Cardiac ventricle fibroblast (primary cell): ENCODE results near the gene HOTAIR. TPM values are rescaled to one million over a fixed set of nuclear protein-coding genes. Genes with fewer than 3 reads are reported as not detected.

ENCODE experiments used
- total RNA-seq: library from RNA; depleted of rRNA; stranded (reverse); fragments of >200 nt; gene quantifications from 2 replicates; pipeline ENCODE4 v1.2.3, GENCODE V29; 2015

The HOTAIR gene
- not detected in 2 replicates for total RNA-seq

GRCh38 chr12:53974084-53975063, at the start of gene HOTAIR:
HOTAIR (minus strand) TSS chr12:53974954.

GRCh38 chr12:54000116-54001114, 25.7 kb upstream of the HOTAIR start, which contains the start of gene HOXC9:
HOXC9 (plus strand) TSS chr12:54000161; CDS start chr12:54000189, 28 bp downstream.

GRCh38 chr12:53984901-53985691, 10.3 kb upstream of the HOTAIR start, which contains the start of gene HOXC10:
HOXC10 (plus strand) TSS chr12:53985146; CDS start chr12:53985260, 114 bp downstream.

GRCh38 chr12:53972722-53973235, 2.0 kb downstream of the HOTAIR start, which contains the start of gene HOXC11:
HOXC11 (plus strand) TSS chr12:53973126; CDS start chr12:53973242, 116 bp downstream.

GRCh38 chr12:53954694-53955035, 20.1 kb downstream of the HOTAIR start, which contains the start of gene HOXC12:
HOXC12 (plus strand) TSS chr12:53954903; CDS start chr12:53954930, 27 bp downstream.

GRCh38 chr12:53938326-53939140, 36.2 kb downstream of the HOTAIR start, which contains the start of gene HOXC13:
HOXC13 (plus strand) TSS chr12:53938831; CDS start chr12:53938907, 76 bp downstream.

Other genes starting within 250 kb of the HOTAIR start
- gene CALCOCO1, start 247.5 kb downstream of the HOTAIR start, total RNA-seq, result 104 and 116 TPM in 2 replicates
- gene CISTR, start 223.0 kb downstream of the HOTAIR start, total RNA-seq, result not detected in 2 replicates
- not detected in 2 replicates for gene HOXC13, start 36.1 kb downstream of the HOTAIR start, total RNA-seq
- not detected in 2 replicates for gene HOXC12, start 20.1 kb downstream of the HOTAIR start, total RNA-seq
- gene HOXC11, start 1.8 kb downstream of the HOTAIR start, total RNA-seq, result not detected in 2 replicates
- not detected in 2 replicates for gene HOXC10, start 10.2 kb upstream of the HOTAIR start, total RNA-seq
- not detected in 2 replicates for gene HOXC9, start 25.2 kb upstream of the HOTAIR start, total RNA-seq
- gene HOXC8, start 34.0 kb upstream of the HOTAIR start, total RNA-seq, result not detected in 2 replicates
- not detected in 2 replicates for gene HOXC6, start 53.5 kb upstream of the HOTAIR start, total RNA-seq
- not detected in 2 replicates for gene HOXC5, start 58.1 kb upstream of the HOTAIR start, total RNA-seq
- 0.05 TPM in 1 of 2 replicates, not detected in the other for gene HOXC4, start 78.9 kb upstream of the HOTAIR start, total RNA-seq
- gene SMUG1, start 214.0 kb upstream of the HOTAIR start, total RNA-seq, result 20.4 and 26.6 TPM in 2 replicates